Activated CD4-positive, CD25-positive, alpha-beta regulatory T cell treated with anti-CD3 and anti-CD28 coated beads, Interleukin-2, amount 50 U/mL, for 24 hours (primary cell): ENCODE data around the gene MTUS2.
A peak's percentile ranks its signal among the peaks of the same experiment; 100 is the strongest.
"Not testable (repeated sequence)": the region's sequence is repeated elsewhere in the genome, so short reads cannot be mapped to it uniquely, and the experiment has no call there.

Experiments
- ATAC-seq, 2 donors: fragments of 150-1000 bp; cut with Tn5 transposase; one replicate each; pipeline ENCODE4 v1.10.0; 2021; ENCODE audit warnings: mild to moderate bottlenecking in 1 of 2, moderate library complexity in 1 of 2

The MTUS2 gene

DNA sequence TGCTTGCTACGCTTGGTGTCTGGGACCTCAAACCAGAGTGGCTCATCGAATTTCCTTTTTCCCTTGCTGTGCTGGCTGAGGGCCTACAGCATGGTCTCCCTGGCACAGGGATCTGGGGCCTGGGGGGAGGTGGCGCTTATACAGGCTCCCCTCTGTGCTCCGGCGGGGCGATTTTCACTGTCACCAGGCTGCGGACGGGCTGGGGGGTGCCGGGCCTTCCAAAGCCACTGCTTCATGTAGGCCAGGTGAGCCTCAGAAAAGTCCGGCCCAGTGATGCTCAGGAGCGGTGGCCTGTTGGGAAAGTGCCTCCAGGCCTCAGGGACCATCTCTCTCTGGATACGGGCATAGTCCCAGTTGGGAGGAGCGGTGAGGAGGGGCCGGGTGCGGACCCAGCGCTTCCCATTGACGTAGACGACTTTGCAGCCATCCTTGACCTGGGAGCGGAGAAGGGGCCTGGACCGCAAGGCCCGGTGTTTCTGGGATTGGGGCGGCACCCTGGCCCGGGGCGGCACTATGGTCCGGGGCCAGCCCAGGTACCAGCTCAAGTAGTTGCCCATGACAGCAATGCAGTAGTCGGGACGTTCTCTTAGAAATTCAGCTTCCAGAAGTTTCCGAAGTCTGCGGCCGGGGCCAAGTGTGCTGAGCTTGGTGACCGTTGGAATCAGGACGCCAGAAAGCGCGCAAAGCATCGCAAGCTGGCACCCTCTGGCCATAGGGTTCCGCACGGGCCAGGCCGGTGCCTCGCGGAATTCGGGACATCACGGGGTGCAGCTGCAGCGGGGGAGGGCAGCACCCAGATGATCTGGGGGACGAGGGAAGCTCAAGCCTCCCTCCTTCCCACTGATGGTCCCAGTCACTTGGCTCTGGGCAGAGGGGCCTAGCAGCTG lies 519.5 kb downstream of the MTUS2 start:
- ATAC-seq, result no peak

DNA sequence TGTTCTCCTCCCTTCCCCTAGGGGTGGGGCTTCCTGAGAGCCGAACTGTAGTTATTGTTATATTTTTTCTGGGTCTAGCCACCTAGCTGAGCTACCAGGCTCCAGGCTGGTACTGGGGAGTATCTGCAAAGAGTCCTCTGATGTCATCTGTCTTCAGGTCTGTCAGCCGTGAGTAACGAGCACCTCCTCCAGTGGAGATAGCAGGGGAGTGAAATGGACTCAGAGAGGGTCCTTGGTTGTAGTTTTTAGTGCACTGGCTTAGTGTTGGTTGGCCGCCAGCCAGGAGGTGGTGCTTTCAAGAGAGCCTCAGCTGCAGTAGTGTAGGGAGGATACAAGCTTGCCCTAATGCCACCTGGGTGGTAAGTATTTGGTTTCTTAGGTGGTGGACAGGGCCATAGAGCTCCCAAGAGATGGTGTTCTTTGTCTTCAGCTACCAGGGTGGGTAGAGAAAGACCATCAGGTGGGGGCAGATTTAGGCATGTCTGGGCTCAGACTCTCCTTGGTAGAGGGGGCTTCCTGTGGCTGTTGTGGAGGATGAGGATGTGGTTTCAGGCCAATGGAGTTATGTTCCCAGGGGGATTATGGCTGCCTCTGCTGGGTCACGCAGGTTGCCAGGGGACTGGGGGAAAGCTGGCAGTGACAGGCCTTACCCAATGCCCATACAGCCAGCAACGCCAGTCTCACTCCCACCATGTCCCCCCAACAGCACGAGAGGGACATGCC lies 525.9 kb downstream of the MTUS2 start:
- ATAC-seq, result not testable (repeated sequence)

DNA sequence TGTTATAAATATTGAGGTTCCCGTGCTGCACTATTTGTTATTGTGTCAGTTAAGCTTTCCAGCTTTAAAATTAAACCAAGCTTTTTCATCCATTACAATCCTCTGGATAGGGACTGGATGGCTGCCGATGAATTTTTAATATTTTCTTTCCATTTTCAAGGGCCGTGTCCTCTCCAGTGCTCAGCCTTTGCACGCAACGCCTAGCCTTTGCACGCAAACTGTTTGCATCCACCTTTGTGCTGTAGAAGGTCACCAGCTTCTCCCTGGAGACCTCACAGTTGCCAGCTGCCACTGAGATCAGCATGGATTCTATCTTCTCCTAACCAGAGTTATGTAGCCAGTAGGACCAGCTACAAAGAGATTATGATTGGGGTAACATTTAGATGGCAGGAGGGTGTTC lies 534.9 kb downstream of the MTUS2 start:
- ATAC-seq, result no peak

DNA sequence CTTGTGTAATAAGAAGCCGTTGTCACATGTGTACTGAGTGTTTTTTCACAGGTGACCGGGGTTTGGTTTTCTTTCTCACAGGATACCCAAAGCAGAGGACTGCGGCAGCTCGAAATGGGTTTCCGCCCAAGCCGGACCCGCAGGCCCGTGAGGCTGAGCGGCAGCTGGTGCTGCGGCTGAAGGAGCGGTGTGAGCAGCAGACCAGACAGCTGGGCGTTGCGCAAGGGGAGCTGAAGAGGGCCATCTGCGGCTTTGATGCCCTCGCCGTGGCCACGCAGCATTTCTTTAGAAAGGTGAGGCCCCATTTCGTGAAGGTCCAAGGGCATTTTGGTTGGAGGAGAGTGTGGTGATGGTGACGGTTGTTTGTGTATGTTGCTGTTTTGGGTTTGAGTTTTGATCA lies 539.0 kb downstream of the MTUS2 start:
- ATAC-seq, result no peak

DNA sequence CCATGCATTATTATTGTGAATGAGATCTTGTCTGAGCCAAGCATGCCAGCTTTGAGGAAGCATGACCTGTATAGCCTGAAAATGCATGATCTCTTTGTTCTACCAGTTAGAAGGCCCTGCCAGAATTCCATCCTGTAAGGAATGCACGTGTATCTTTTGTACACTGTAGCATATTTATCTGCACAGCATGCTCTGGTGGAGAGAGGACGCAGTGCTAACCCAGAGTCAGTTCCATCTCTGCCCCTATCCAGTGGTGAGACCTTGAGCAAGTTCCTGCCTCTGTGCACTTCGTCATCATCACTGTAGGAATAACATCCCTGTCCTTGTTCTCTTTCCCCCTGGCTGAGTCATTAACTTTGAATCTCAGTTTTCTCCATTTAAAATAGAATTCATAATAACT lies 541.6 kb downstream of the MTUS2 start:
- no peak for ATAC-seq

DNA sequence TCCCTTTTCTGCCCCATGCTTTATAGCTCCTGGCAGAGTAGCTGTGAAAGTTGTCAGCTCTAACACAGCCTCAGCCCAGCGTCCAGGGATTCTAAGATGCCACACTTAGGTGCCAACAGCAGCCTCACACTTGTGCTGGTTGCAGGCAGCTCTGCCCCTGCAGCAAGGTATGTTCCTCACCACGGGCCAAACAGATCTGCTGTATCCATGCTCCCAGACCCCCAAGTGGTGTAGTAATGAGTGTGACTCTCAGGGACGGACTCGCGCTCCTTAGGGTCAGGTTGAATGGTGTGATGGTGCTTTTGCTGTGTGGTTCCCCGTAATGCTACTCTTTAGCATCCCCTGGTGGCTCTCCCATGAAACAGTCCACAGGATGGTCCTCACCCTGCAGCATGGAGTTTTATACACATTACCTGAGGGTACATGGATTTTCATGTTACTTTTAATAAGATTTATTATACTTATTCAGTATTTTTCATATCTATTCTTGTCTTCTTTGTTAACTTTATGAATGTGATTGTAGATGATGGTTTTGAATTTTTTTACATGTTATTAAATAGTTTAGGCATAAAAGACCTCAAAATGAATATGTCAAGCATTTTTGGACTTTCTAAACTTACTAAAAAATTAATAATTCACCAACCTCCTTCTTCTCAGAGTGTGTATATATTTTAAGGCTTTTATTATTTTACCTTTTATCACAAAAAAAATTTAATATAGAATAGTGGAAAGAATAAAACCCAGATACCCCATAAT lies 542.9 kb downstream of the MTUS2 start:
- peak; percentile 60 to 63 for ATAC-seq

DNA sequence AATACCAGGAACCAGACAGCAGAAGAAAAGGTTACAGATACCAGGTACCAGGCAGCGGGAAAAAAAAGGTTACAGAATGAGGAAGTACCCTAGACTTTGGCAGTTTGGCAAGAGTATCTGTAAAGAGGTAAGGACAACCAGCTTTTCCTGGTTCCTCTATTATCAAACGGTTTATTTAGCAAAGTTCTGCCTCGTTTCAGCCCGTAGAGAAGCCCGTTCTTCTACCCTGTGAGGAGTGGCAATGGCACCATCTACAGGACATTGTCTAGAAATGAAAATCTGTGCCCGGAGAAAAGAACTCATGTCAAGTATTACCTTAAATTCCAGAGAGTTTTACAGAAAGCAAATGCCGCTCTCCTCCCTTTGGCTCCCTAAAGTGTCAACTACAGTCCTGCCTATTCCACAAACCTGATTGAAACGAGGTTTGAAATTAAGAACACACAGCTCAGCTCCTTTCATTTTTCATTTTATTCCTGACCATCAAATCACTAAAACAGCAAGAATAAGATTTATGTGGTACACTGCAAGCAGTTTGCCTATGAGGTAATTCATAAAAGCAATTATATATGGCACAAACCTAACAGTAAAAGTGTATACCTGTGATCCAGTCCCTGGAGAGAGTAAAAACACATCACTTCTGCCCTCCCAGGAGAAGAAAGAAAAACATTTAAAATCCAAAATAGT lies 549.1 kb downstream of the MTUS2 start:
- no peak for ATAC-seq

DNA sequence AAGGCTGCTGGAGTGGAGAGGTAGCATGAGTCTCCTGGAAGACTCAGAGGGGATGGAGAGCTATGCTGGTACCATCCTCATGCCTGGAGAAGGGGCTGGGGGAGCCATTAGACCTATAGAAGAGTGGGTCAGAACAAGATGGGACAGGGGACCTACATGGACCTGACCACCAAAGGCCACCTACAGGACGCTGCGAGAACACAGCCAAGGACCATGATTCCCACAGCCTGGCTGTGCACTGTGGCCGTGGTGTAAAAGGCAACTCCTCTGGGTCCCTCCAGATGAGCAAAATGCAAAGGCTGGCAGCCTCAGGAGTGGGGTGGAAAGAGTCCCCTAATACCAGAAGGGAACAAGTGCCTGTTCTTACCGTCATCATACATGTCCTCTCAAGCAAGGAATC lies 559.1 kb downstream of the MTUS2 start:
- ATAC-seq, result no peak

DNA sequence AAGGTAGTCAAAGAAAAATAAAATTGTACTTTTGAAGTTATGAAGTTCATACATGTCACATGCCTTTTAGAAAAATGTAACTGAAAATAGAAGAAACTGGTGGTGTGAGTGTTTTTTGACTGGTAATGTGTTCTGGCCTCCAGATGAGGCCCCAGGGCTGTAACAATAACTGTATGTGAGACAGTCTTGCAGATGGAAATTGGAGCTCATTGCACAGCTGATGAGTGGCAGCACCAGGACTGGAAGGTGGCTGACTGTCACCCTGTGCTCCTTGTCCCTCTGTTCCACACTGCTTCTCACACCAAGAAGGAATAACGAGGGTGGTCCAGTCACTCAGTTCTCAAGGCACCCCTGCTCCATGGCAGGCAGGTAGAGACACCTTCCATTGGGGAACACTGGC lies 559.7 kb downstream of the MTUS2 start:
- ATAC-seq, result no peak

DNA sequence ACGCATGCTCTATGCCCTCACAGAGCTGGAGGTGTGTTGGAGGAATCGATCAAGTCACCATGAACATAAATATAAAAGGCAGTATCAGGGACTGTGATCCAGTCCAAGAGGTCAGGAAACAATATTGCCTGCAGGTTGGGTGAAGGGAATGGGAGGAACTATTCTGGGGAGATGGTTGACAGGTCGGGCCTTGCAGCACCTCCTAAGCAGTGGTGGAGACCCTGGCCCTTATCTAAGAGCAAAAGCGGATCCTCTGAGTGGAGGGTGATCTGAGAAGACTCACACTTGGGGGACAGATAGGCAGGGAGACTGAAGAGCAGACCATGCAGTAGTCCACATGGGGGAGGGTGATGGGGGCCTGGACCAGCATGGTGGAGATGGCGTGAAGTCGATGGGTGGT lies 561.9 kb downstream of the MTUS2 start:
- ATAC-seq, result no peak

DNA sequence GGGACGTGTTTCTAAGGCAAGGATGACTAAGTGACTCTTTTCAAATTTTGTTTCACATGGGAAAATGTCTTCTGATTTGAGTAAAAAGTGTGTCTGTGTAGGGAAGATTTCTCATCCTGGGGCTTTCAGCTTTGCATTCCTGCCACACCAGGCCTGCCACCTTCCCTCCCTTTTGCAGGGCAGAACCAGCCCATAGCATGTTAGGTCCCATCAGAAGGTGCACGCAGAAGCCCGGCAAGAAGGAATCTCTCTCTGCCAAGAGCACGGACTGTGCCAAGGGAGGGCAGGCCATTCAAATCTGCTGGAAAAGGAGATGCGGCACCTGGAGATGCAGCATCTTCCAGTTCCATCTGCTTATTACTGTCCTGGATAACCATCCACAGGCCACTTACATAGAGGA lies 563.3 kb downstream of the MTUS2 start:
- no peak for ATAC-seq

DNA sequence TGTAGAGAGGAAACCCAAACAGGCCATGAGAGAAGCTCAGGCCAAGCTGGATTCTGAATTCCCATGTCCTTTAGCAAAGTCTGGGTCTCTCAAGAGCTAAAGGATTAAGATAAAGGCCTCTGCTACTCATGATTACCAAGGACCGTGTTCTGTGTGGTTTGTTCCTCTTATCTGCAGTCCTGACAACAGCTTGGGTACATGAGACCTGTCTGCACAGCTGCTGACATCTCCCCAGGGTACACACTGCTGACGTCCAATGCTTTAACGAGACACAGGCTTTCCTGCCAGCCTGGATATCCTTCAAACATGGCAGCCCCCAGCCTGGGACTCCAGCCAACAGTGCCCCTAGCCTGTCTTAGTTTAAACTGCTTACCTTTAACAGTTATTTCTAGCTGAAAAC lies 564.3 kb downstream of the MTUS2 start:
- ATAC-seq, result no peak

DNA sequence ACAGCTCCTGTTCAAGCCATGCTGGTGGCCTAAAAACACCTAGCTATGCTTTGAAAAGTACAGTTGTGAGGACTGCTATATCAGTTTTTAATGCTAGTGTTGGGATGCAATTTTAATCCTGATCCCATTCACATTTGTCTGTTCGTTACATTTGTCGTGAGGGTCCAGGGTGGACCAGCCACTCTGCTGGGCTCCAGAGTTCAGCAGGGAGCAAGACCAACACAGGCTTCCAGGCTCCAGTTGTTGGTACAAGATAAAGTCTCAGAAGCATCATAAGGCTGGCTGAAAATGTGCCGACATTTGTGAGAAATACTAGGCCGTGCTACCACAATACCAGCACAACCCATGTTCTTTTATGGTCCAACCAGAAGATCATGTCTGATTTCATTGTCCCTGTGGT lies 564.7 kb downstream of the MTUS2 start:
- ATAC-seq, result no peak

DNA sequence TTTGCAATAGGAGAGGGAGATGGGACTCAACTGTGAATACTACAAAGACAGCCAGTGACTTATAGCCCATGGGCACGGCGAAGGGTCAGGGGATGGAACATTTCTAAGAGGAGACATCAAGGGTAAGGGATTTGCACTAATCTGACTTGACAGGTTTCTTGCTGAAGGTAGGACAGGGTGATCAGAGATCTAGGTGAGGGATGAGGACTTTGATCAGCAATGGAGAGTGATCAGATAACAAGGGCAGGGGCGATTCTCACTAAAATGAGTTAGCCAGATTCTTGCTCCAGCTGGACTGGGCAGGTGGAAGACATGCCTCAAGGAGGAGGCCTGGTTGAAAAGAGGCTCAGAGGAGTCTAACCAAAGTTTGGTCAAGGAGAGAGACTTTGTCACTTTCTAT lies 566.1 kb downstream of the MTUS2 start:
- no peak for ATAC-seq

DNA sequence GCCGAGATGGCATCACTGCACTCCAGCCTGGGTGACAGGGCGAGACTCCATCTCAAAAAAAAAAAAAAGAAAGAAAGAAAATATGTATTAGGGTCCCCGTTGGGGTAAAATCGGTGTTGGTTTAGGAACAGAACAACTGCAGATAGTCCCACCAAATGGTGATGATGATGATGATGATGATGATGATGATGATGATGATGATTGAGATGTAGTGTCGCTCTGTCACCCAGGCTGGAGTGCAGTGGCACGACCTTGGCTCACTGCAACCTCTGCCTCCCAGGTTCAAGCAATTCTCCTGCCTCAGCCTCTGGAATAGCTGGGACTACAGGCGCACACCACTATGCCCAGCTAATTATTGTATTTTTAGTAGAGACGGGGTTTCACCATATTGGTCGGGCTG lies 570.5 kb downstream of the MTUS2 start:
- ATAC-seq, result not testable (repeated sequence)

DNA sequence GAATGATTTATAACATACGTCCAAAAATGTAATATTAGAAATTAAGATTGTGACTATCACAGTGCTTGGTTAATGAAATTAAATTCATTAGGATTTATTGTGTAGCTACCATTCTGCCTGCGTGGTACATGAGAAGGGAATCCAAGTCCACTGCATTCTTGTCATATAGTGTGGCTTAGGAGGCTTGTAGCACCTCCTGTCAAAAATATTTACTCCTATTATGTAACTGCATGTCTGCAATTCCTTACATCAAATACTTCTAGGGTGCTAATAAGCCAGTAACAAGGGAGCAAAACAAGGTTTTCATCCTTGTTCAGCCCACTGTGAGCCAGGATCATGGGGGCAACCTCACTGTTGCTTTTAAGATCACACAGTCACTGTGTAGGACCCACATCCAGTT lies 576.3 kb downstream of the MTUS2 start:
- ATAC-seq, result no peak

DNA sequence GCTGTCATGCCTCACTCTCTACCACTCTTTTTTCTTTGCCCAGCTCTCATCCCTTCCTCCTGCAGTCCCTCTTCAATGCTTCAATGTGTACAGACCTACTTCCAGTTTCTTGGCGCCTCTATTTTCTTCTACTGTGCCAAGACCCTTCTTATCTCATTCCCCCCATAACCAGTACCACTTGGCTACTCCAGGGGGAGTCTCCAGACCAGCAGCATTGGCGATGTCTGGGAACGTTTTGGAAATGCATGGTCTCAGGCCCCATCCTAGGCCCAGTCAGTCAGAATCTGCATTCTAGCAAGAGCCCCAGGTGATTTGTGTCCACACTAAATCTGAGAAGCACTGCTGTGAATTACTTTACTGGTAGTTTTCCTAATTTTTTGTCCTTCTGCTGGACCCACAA lies 577.1 kb downstream of the MTUS2 start:
- no peak for ATAC-seq

DNA sequence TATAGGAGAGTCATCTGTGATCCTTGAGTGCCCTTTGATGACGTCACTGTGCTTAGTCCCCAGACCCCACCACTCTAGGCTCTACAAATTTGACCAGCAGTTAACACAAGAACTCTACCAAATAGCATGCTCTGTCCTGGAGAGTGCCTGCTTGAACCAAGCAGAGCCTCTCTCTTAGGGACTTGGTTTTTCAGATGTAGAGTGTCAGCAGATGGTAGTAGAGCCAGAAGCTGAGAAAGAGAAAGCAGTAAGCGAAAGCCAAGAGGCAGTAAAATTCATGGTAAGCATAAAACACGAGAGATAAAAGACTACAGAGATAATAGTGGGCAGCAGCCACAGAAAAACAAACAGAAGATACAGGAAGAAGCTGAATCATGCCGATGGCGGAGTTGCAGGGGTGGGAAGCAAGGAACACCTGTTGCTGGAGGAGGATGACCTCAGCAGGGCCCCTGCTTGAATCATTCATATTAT lies 582.1 kb downstream of the MTUS2 start:
- no peak for ATAC-seq

DNA sequence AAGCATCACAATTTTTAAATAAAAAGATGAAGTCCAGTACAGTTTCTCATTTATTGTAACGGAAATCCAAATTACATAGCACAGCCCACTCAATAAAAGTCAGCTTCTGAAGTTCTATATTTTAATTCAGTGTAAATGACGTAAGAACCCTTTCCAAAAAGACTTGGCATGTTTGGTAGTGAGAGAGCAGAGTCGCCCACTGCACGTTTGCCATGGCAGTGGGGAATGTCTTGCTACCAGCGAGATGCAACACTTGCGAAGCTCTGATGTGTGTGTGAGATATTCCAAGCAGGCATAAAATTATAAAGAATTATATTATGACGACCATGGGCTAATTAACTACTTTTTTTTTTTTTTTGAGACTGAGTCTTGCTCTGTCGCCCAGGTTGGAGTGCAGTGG lies 585.3 kb downstream of the MTUS2 start:
- ATAC-seq, result no peak

DNA sequence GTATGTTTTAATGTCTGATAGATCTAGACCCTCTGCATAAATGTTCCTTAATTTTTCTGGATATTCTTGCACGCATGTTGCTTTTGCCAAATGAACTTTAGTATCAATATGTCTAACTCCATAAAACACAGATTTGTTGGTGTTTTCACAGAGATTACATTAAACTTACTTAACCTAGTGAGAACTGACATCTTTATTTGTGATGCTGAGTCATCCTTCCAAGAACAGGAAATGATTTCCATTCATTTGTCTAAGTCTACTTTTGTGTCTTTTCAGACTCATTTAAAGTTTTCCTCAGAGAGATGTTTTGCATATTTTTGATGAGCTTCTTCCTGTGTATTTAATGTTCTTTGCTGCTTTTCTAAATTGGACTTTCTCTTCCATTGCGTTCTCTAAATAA lies 591.3 kb downstream of the MTUS2 start:
- ATAC-seq, result no peak

DNA sequence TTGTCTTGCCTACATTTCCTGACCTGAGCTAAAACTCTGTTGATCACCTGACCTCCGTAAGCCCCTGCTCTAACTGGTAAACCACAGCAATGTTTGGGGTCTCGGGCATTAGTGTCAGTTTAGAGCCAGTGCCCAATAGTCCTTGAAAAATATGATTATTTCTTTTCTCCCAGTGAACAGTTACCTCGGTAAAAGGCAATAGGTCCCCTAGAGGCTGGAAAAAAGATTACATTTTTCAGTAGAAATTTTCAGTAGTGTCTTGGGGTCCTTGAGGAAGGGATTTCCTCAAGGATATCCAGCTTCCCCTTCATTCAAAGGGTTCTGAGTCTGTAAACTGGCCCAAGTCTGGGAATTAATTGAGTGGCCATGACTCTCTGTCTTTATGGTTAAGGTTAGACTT lies 597.9 kb downstream of the MTUS2 start:
- no peak for ATAC-seq

DNA sequence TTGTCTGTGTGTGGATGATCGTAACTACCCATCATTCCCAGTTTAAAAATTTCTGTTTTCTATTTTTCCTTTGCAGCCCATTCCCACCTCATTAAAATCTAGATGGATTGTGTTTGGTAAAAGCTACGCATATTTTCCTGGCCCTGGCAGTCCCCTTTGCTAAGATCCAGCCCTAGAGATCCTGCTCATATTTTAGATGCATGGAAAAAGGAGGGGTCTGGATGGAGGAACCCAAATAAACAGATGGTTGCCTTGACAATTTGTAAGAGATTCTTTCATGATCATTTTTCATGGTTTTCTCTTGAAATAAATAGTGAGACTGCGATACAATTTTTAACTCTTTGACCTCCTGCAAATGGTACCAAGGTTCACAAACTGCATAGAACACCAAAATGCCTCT lies 601.0 kb downstream of the MTUS2 start:
- ATAC-seq, result no peak

DNA sequence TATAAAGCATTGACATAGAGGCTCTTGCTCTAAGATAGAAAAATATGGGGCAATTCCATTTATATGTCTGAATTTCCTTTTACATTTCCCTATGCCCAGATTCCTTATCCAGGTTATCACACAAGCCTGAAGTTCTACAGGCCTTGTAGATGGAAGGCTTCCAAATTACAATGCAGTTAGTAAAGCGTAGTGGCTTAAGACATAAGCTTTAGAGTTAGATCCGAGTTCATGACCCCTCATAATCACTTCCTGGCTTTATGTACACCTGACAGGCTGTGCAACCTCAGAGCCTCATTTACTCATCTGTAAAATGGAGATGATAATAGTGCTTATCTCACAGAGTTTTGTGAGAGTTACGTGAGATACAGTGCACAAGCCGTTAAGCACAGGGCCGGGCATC lies 601.9 kb downstream of the MTUS2 start:
- ATAC-seq, result no peak
